ENCODE data around the gene DIS3L2. TPM values are rescaled to one million over a fixed set of nuclear protein-coding genes. Genes with fewer than 3 reads are reported as not detected.

Gene DIS3L2
- total RNA-seq, 1 experiment from 2014 or later, result 28.5 TPM

DNA sequence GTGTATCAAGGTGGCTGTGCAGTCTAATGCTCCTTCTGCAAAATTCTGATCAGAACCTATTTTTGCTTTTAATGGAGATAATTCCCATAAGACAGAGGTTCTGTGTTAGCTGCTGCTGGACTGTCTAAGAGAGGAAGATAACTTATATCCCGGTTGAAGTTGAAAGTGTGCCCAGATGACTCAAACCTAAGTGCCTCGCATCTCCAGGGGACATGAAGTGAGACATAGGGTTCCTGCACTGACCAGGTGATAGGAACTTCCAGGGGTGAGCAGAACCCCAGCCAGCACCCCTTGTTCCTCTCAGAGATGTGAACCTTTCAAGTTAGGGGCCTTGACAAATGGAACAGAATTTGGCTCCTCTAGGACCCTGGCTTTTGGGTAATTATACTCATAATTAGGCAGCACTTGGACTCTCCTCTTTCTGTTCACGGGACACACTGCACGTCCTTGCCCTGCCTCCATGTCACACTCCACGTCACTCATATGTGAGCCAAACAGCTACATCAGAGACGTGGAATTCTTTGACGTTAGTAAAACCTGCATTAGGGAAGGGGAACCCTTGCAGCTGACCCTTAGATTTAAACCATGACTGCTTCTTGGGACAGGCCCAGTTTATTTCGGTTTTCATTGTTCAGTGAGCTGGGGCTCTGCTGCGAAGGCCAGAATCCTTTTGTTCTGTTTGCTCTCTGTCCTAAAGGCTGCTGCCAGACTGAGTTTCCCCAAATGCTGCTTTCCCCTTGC lies 312.6 kb downstream of the DIS3L2 start:
- ChIA-PET POLR2A (no interaction called here), CTCF (interaction anchor here (0.6 to 1.3 kb wide), 5 partner anchors 8 to 374 kb away, joined by 3 to 6 read pairs (median 3); no protein-coding TSS in a partner anchor)
- Mint-ChIP-seq H3K36me3 (peaks cover under 1% of the 10 kb centered on the region), H3K27ac (no peak overlapping the region), H3K27me3 (ENCODE audit: low read depth) (no peaks in the 10 kb centered on the region), H3K9me3 (peaks cover 4% of the 10 kb centered on the region), H3K4me1 (peaks cover 36% of the 10 kb centered on the region), H3K4me3 (no peak overlapping the region)
- ATAC-seq (no peak), DNase-seq (ENCODE audit: low spot score) (no peak)
- TF ChIP-seq, protein P1, sequence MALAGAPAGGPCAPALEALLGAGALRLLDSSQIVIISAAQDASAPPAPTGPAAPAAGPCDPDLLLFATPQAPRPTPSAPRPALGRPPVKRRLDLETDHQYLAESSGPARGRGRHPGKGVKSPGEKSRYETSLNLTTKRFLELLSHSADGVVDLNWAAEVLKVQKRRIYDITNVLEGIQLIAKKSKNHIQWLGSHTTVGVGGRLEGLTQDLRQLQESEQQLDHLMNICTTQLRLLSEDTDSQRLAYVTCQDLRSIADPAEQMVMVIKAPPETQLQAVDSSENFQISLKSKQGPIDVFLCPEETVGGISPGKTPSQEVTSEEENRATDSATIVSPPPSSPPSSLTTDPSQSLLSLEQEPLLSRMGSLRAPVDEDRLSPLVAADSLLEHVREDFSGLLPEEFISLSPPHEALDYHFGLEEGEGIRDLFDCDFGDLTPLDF (CRISPR knock-in tag; IDR thresholded peaks at IDR 0.05), result no peak
- TF ChIP-seq, protein P2, sequence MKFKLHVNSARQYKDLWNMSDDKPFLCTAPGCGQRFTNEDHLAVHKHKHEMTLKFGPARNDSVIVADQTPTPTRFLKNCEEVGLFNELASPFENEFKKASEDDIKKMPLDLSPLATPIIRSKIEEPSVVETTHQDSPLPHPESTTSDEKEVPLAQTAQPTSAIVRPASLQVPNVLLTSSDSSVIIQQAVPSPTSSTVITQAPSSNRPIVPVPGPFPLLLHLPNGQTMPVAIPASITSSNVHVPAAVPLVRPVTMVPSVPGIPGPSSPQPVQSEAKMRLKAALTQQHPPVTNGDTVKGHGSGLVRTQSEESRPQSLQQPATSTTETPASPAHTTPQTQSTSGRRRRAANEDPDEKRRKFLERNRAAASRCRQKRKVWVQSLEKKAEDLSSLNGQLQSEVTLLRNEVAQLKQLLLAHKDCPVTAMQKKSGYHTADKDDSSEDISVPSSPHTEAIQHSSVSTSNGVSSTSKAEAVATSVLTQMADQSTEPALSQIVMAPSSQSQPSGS (CRISPR knock-in tag; IDR thresholded peaks at IDR 0.05; ENCODE audit: borderline replicate concordance, low read depth), result no peak
- TF ChIP-seq, protein P3, sequence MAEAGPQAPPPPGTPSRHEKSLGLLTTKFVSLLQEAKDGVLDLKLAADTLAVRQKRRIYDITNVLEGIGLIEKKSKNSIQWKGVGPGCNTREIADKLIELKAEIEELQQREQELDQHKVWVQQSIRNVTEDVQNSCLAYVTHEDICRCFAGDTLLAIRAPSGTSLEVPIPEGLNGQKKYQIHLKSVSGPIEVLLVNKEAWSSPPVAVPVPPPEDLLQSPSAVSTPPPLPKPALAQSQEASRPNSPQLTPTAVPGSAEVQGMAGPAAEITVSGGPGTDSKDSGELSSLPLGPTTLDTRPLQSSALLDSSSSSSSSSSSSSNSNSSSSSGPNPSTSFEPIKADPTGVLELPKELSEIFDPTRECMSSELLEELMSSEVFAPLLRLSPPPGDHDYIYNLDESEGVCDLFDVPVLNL (CRISPR knock-in tag; IDR thresholded peaks at IDR 0.05; ENCODE audit: borderline replicate concordance, low read depth), result no peak
- no peak for TF ChIP-seq ZNF425 (CRISPR knock-in tag; conservative IDR thresholded peaks at IDR 0.05)
- no peak for TF ChIP-seq EMX1 (CRISPR knock-in tag; IDR thresholded peaks at IDR 0.05)
- TF ChIP-seq, protein P4, sequence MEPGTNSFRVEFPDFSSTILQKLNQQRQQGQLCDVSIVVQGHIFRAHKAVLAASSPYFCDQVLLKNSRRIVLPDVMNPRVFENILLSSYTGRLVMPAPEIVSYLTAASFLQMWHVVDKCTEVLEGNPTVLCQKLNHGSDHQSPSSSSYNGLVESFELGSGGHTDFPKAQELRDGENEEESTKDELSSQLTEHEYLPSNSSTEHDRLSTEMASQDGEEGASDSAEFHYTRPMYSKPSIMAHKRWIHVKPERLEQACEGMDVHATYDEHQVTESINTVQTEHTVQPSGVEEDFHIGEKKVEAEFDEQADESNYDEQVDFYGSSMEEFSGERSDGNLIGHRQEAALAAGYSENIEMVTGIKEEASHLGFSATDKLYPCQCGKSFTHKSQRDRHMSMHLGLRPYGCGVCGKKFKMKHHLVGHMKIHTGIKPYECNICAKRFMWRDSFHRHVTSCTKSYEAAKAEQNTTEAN (CRISPR knock-in tag; IDR thresholded peaks at IDR 0.05), result no peak
- TF ChIP-seq, protein P5, sequence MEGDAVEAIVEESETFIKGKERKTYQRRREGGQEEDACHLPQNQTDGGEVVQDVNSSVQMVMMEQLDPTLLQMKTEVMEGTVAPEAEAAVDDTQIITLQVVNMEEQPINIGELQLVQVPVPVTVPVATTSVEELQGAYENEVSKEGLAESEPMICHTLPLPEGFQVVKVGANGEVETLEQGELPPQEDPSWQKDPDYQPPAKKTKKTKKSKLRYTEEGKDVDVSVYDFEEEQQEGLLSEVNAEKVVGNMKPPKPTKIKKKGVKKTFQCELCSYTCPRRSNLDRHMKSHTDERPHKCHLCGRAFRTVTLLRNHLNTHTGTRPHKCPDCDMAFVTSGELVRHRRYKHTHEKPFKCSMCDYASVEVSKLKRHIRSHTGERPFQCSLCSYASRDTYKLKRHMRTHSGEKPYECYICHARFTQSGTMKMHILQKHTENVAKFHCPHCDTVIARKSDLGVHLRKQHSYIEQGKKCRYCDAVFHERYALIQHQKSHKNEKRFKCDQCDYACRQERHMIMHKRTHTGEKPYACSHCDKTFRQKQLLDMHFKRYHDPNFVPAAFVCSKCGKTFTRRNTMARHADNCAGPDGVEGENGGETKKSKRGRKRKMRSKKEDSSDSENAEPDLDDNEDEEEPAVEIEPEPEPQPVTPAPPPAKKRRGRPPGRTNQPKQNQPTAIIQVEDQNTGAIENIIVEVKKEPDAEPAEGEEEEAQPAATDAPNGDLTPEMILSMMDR (IDR thresholded peaks at IDR 0.05), result no peak
- no peak for TF ChIP-seq OVOL2 (CRISPR knock-in tag; IDR thresholded peaks at IDR 0.05; ENCODE audit: borderline replicate concordance)
- TF ChIP-seq MAX (CRISPR knock-in tag; IDR thresholded peaks at IDR 0.05), result no peak

- DNase-seq (ENCODE audit: low spot score), result no peak
- H3K27me3 Mint-ChIP-seq (ENCODE audit: low read depth), result no peaks in the 10 kb centered on the region
- no peak overlapping the region for H3K4me3 Mint-ChIP-seq
- H3K9me3 Mint-ChIP-seq, result peaks cover 10% of the 10 kb centered on the region
- peaks cover 7% of the 10 kb centered on the region for H3K36me3 Mint-ChIP-seq
- ATAC-seq, result no peak
- H3K27ac Mint-ChIP-seq, result no peak overlapping the region
- TF ChIP-seq, protein P6, sequence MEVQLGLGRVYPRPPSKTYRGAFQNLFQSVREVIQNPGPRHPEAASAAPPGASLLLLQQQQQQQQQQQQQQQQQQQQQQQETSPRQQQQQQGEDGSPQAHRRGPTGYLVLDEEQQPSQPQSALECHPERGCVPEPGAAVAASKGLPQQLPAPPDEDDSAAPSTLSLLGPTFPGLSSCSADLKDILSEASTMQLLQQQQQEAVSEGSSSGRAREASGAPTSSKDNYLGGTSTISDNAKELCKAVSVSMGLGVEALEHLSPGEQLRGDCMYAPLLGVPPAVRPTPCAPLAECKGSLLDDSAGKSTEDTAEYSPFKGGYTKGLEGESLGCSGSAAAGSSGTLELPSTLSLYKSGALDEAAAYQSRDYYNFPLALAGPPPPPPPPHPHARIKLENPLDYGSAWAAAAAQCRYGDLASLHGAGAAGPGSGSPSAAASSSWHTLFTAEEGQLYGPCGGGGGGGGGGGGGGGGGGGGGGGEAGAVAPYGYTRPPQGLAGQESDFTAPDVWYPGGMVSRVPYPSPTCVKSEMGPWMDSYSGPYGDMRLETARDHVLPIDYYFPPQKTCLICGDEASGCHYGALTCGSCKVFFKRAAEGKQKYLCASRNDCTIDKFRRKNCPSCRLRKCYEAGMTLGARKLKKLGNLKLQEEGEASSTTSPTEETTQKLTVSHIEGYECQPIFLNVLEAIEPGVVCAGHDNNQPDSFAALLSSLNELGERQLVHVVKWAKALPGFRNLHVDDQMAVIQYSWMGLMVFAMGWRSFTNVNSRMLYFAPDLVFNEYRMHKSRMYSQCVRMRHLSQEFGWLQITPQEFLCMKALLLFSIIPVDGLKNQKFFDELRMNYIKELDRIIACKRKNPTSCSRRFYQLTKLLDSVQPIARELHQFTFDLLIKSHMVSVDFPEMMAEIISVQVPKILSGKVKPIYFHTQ (CRISPR knock-in tag; IDR thresholded peaks at IDR 0.05), result no peak
- TF ChIP-seq ESRRA (CRISPR knock-in tag; IDR thresholded peaks at IDR 0.05; ENCODE audit: borderline replicate concordance) (no peak), FOXP1 (CRISPR knock-in tag; IDR thresholded peaks at IDR 0.05; ENCODE audit: borderline replicate concordance) (no peak), RORB (CRISPR knock-in tag; IDR thresholded peaks at IDR 0.05) (no peak), ETV6 (CRISPR knock-in tag; IDR thresholded peaks at IDR 0.05) (no peak), FOXK1 (CRISPR knock-in tag; IDR thresholded peaks at IDR 0.05) (no peak), CREM (CRISPR knock-in tag; IDR thresholded peaks at IDR 0.05) (no peak), JAZF1 (CRISPR knock-in tag; IDR thresholded peaks at IDR 0.05) (no peak)
- TF ChIP-seq, protein P7, sequence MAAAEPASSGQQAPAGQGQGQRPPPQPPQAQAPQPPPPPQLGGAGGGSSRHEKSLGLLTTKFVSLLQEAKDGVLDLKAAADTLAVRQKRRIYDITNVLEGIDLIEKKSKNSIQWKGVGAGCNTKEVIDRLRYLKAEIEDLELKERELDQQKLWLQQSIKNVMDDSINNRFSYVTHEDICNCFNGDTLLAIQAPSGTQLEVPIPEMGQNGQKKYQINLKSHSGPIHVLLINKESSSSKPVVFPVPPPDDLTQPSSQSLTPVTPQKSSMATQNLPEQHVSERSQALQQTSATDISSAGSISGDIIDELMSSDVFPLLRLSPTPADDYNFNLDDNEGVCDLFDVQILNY (CRISPR knock-in tag; IDR thresholded peaks at IDR 0.05), result no peak
- POLR2A ChIA-PET, result no interaction called here
- CTCF ChIA-PET, result interaction anchor here (0.7 to 2.2 kb wide), 5 partner anchors 11 to 375 kb away, joined by 3 to 25 read pairs (median 4); partner anchors contain the start of gene NPPC
- peaks cover 27% of the 10 kb centered on the region for H3K4me1 Mint-ChIP-seq
Observed at GRCh38 chr2:232275670-232276069, 314.2 kb downstream of the DIS3L2 start.

All from WTC11 (cell line).